HuH-7.5 (cell line): ENCODE data around the gene SLF2.

ENCODE experiments used
- DNase-seq: peaks from one replicate; pipeline ENCODE4 v3.0.0; 2011; ENCODE audit warnings: low spot score

The SLF2 gene

GRCh38 chr10:100980711-100981110 is 67.9 kb downstream of the SLF2 start:
- DNase-seq = no peak

DNA sequence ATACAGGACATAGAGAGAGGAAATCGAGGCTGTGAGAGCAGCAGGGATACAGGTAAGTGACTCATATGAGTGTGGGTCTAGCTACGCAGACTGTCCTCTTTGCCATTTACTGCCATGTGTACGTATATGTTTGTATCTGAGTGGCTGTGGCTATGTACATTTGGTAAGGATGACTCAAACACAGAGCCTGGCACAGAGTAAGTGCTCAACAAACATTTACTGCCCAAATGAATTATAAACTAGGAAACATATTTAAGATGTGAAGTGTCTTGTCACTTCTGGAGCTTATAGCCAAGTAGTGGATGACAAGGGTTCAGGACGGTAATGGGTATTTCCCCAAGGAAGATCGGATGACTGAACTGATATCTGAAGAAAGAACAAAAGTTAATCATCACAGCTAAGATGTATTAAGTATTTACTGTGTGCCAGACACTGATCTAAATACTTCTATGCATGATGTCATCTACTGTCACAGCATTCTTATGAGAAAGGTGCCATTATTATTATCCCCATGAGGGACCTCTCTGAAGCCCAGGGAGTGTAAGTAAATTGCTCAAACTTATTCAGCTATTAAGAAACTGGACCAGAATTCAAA is 68.5 kb downstream of the SLF2 start:
- DNase-seq = no peak

DNA sequence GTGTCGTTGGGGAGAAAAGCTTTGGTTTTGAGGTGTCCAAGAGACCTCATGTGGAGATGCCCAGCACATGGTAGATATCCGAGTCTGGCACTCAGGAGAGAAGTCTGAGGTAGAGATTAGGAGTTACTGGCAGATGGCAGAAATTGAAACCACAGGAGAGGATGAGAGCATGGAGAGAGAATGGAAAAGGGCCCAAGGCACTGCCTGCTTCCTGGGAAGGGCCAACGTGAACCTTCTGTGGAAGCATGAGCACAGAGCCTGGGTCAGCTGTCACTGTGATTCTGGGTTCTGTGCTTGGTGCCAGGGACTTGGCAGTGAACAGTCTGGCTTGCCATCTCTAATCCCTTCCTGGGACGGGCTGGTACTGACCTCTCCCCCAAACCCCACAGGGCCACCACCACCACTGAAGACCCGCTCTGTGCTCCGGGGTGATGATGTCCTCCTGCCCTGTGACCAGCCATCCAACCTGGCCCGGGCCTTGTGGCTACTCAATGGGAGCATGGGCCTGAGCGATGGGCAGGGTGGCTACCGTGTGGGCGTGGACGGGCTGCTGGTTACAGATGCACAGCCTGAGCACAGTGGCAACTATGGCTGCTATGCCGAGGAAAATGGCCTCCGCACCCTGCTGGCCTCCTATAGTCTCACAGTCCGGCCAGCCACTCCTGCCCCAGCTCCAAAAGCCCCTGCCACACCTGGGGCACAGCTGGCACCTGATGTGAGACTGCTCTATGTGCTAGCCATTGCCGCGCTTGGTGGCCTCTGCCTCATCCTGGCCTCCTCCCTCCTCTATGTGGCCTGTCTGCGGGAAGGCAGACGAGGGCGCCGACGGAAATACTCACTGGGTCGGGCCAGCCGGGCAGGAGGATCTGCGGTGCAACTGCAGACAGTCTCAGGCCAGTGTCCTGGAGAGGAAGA is 70.4 kb downstream of the SLF2 start:
- DNase-seq = no peak

DNA sequence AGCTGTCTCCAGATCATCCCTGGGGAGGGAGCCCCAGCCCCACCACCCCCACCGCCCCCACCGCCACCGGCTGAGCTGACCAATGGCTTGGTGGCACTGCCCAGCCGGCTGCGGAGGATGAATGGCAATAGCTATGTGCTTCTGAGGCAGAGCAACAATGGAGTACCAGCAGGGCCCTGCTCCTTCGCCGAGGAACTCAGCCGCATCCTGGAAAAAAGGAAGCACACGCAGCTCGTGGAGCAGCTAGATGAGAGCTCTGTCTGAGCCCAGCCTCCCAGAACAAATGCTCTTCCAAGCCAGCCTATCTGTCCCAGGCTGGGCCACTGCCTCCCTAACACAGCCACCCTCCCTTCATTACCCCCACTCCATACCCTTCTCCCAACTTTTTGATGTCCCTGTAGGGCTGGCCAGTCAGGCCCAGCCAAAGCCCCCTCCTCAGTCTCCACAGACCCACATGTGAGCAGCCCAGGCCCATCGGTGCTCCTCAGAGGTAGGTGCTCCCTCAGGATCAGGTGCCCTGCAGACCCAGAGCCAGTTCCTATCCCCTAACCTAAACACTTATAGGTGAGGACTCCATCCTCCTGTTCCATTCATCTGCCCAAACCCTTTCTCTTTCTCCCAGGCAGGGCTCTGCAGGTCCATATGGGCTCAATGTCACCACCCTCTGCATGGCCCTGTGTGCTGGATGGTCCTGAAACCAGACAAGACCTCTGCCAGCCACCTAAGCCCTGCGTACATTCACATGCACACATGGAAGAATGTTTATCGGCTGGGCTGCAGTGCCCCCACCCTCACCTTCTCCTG is 71.3 kb downstream of the SLF2 start:
- no peak for DNase-seq

DNA sequence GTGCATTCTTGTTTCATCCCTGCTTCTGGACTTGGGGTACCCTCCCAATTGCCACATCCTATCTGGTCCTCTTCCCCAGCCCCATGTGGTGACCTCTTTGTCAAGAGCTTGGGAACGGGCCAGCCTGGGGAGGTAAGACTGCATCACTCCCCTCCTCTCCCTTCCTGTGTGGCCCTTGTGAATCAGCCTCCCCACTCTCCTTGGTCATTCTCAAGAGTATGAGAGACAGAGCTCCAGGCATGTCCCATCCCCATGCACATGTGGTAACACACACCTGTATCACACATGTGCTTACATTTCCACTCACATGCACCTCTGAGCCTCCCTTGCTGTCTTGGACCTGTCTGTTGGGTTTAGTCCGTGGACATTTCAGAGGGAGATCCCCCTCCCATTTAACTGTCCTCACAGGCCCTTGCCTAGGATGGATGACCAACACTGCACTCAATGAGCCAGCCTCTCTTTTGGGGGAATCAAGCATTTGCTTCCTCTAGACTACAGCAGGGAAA is 72.0 kb downstream of the SLF2 start:
- no peak for DNase-seq

GRCh38 chr10:100985336-100985735 is 72.6 kb downstream of the SLF2 start:
- DNase-seq = no peak

GRCh38 chr10:100986623-100986951 is 73.8 kb downstream of the SLF2 start:
- DNase-seq = no peak

DNA sequence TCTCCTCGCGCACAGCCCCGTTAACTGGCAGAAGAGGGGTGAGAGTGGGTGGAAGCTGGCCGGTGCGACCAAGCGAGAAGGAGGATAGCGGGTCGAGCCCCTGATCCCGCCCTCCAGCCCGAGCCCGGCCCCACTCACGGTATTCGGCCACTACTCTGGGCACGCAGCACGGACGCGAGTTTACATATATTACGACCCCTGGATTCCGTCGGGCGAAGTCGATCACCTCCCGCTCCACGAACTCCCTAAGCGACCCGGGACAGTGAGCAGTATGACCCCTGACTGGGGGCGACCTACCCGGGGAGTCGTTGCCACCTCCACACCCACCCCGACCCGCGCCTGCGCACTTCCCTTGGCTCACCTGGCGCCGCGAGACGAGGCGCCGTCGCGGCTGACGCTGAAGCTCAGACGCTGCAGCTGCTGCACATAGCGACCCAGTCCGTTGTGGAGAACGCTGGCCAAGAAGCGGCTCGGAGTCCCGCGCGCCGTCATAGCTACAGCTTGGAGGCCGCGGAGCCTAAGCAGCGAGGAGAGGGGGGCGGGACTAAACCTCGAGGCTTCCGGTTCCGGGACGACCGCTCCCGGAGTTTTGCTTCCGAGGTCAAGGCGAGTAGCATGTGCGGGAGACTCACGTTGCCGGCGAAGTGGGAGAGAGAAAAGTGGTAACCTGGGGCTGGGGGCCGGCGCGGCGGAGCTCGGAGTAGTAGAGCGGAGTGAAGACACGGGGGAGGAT is 74.4 kb downstream of the SLF2 start, which contains the start of the genes MRPL43 and TWNK:
Gene MRPL43, minus strand, starts transcription at position 546 of the 733 bp plus-strand sequence. Its CDS starts 54 bp downstream, at position 492.
Gene TWNK, plus strand, starts transcription at position 592 of the 733 bp plus-strand sequence. CDS start 668 bp downstream, outside the sequence.
- DNase-seq = peak; percentile 89

GRCh38 chr10:100987685-100988049 is 74.9 kb downstream of the SLF2 start:
- no peak for DNase-seq

DNA sequence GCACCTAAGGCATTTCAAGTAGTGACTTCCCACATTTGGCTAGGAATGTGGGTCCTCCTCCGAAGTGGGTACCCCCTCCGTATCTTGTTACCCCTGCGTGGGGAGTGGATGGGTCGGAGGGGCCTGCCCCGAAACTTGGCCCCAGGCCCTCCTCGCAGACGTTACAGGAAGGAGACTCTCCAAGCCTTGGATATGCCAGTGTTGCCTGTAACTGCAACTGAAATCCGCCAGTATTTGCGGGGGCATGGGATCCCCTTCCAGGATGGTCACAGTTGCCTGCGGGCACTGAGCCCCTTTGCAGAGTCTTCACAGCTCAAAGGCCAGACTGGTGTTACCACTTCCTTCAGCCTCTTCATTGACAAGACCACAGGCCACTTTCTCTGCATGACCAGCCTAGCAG is 75.4 kb downstream of the SLF2 start:
- no peak for DNase-seq

- no peak for DNase-seq
These were observed 76.3 kb downstream of the SLF2 start for GRCh38 chr10:100989088-100989487.

GRCh38 chr10:100993986-100994708 is 81.4 kb downstream of the SLF2 start:
- DNase-seq = no peak

DNA sequence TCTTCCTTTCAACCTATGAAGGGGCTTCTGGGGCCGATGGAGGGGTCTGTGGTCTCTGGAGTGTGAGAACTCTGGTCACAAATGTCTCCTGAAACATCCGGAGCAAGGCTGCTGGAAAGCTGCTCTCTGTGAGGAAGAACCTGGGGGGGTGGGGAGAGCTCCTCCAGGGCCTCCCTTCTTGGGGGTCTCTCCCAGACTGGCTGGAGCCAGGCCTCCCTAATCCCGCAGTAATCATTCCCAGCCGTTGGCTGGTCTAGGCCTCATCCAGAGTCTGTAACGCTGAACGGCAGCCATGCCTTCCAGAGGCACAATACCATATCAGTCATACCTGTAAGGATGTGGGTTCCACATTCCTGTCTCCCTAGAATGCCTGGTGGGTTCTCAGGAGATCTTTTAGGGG is 82.4 kb downstream of the SLF2 start:
- DNase-seq = no peak

GRCh38 chr10:100996678-100997359 is 84.1 kb downstream of the SLF2 start:
- DNase-seq = peak; percentile 73

- peak; percentile 92 for DNase-seq
These were observed 84.8 kb downstream of the SLF2 start for GRCh38 chr10:100997360-100998182.

GRCh38 chr10:100998183-100998990 is 85.6 kb downstream of the SLF2 start:
- DNase-seq = peak; percentile 97

- DNase-seq = peak; percentile 95
These were observed 86.4 kb downstream of the SLF2 start for GRCh38 chr10:100998991-100999741.

DNA sequence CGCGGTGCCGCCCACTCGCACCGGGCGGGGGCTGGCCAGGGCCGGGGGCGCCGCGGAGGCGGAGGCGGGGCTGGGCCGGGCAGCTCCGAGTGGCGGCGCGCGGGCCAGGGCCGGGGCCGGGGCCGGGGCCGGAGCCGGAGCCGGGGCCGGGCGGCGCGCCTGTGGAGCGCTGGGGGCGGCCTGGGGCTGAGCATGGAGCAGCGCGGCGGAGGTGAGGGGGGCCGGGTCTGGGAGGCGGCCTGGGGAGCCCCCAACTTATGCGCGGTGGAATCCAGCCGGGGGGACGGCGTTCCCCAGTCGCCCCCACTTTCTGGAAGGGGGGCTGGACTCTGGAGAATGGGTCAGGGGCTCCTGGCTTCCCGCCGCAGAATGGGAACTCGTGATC is 87.0 kb downstream of the SLF2 start, which contains the start of gene LZTS2:
Gene LZTS2, plus strand, starts transcription at position 67 of the 385 bp plus-strand sequence. CDS start 2,731 bp downstream, outside the sequence.
- DNase-seq = peak; percentile 76
